Left lung (tissue), 10 donors: Measurements from ENCODE around the gene S100A8. TPM values are rescaled to one million over a fixed set of nuclear protein-coding genes. Genes with fewer than 3 reads are reported as not detected.

Experiments
- ATAC-seq: fragments of 200-7000 bp; cut with Tn5 transposase; one replicate; pipeline ENCODE4 v1.9.1; 2020; ENCODE audit warnings: moderate library complexity
- DNase-seq, 4 donors: peaks; one replicate each; pipeline ENCODE4 v3.0.0-alpha.2; 2013 to 2020
- H3K27ac ChIP-seq, 2 donors: fragments of 200-600 bp; sonication (generic) in 1 of 2; one replicate each; pipeline versions ENCODE4 v1.5.0 to v1.8.0; 2020 to 2021
- H3K27me3 ChIP-seq, 2 donors: fragments of 200-600 bp; sonication (generic) in 1 of 2; one replicate each; pipeline versions ENCODE4 v1.5.0 to v1.8.0; 2020 to 2021
- H3K36me3 ChIP-seq, 2 donors: fragments of 200-600 bp; sonication (generic) in 1 of 2; one replicate each; pipeline versions ENCODE4 v1.5.0 to v1.8.0; 2020 to 2021
- H3K4me1 ChIP-seq, 2 donors: fragments of 200-600 bp; one replicate each; pipeline ENCODE4 v1.8.0; 2021
- H3K4me3 ChIP-seq, 2 donors: fragments of 200-600 bp; sonication (generic) in 1 of 2; one replicate each; pipeline versions ENCODE4 v1.5.0 to v1.8.0; 2020 to 2021; ENCODE audit warnings: mild to moderate bottlenecking in 1 of 2
- H3K9me3 ChIP-seq, 2 donors: fragments of 200-600 bp; sonication (generic) in 1 of 2; one replicate each; pipeline versions ENCODE4 v1.5.0 to v1.8.0; 2020 to 2021
- CTCF ChIP-seq, 2 donors: fragments of 200-600 bp; sonication (generic) in 1 of 2; IDR thresholded peaks; one replicate each; pipeline versions ENCODE4 v1.5.0 to v1.8.0; 2021; ENCODE audit warnings: antibody characterized with exemption in 2 of 2
- intact Hi-C, 2 donors: fragments of 100-400 bp; cut with DNase I; formaldehyde crosslinking; loops; one replicate each; pipeline versions ENCODE4 v1.11.2 to v1.14.2; 2022
- polyA plus RNA-seq, 6 donors: library from polyadenylated mRNA; unstranded; fragments of 120-200 nt; gene quantifications; one replicate each; pipeline ENCODE4 v1.2.1, GENCODE V29; 2013; ENCODE audit not compliant: insufficient read length in 6 of 6
- total RNA-seq, 2 donors: library from RNA; stranded (reverse); fragmentation: NEBNext Ultra II Directional; extraction: Animal tissue kit (Norgen Biotek cat#: 25700); gene quantifications; one replicate each; pipeline ENCODE4 v1.2.1, GENCODE V29; 2021
- donor health status: DM: no; HTN: yes; CAD: no.
- donor health status: DM: no; HTN: no; CAD: no.

S100A8 gene
- total and polyA plus RNA-seq, 8 donors = 10.2 to 1,365 (median 26.2) TPM

DNA sequence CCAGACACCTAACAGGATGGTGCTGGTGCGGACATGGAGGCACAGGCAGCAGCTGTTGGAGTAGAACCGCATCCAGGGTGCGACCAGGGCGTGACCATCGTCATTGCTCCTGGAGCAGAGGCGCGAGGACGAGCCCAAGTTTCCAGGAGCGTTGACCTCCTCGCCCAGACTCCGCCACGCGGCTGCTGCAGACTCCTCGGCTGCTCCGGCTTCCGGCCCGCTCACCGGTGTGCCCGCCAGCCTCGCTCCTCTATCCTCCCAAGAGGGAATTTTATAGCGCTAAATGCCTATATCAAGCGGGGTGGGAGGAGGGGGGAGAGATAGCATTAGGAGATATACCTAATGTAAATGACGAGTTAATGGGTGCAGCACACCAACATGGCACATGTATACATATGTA, 10.2 kb downstream of the S100A8 start:
- H3K9me3 ChIP-seq = peaks cover 0 to 14% of the 10 kb centered on the region in 2 donors
- H3K4me3 ChIP-seq = no peak overlapping the region
- TF ChIP-seq CTCF (IDR thresholded peaks at IDR 0.05) = no peak
- peaks cover 0 to 34% of the 10 kb centered on the region in 2 donors for H3K4me1 ChIP-seq
- ATAC-seq (no peak), DNase-seq (no peak)
- no peak overlapping the region for H3K27ac ChIP-seq
- no peaks in the 10 kb centered on the region for H3K36me3 ChIP-seq
- no peaks in the 10 kb centered on the region for H3K27me3 ChIP-seq
- intact Hi-C loops = no loop called here

- no peaks in the 10 kb centered on the region for H3K36me3 ChIP-seq
- H3K4me1 ChIP-seq = peaks cover 0 to 34% of the 10 kb centered on the region in 2 donors
- ATAC-seq = no peak
- intact Hi-C loops = no loop called here
- no peak overlapping the region for H3K27ac ChIP-seq
- H3K27me3 ChIP-seq = no peaks in the 10 kb centered on the region
- no peak overlapping the region for H3K4me3 ChIP-seq
- H3K9me3 ChIP-seq = peaks cover 0 to 14% of the 10 kb centered on the region in 2 donors
- DNase-seq = no peak
- TF ChIP-seq CTCF (IDR thresholded peaks at IDR 0.05) = no peak
Observed at GRCh38 chr1:153379591-153379990, 11.3 kb downstream of the S100A8 start.

DNA sequence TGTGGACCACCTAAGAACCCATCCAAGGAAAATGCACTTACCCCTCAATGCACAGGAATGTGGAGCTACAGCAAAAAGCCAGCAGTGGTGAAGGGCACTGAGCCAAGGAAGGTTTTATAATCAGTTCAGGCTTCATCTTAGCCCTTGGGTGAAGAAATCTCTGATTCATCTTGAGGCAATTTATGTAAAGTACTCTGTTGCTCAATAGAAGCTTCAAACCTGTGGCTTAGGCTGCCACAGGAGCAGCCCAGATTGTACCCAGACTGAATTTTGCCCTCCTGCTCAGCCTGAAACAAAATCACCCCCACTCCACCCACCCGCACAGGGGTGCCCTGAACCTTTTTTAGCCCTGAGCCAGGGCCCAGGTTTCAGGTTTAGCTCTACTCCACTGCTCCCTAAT, 15.4 kb downstream of the S100A8 start, which contains the start of gene S100A12:
Gene S100A12, minus strand, starts transcription at position 111 of the 400 bp plus-strand sequence. CDS start 1,029 bp downstream, outside the sequence.
- no peaks in the 10 kb centered on the region for H3K9me3 ChIP-seq
- H3K27me3 ChIP-seq = no peaks in the 10 kb centered on the region
- H3K36me3 ChIP-seq = no peaks in the 10 kb centered on the region
- peaks cover 0 to 46% of the 10 kb centered on the region in 2 donors for H3K4me1 ChIP-seq
- H3K4me3 ChIP-seq = peak within 1 kb of the TSS in 1 of 2 donors; percentile 8
- intact Hi-C loops = no loop called here
- no peak for TF ChIP-seq CTCF (IDR thresholded peaks at IDR 0.05)
- ATAC-seq (peak; percentile 91), DNase-seq (no peak)
- peak within 1 kb of the TSS in 1 of 2 donors; percentile 85 for H3K27ac ChIP-seq

DNA sequence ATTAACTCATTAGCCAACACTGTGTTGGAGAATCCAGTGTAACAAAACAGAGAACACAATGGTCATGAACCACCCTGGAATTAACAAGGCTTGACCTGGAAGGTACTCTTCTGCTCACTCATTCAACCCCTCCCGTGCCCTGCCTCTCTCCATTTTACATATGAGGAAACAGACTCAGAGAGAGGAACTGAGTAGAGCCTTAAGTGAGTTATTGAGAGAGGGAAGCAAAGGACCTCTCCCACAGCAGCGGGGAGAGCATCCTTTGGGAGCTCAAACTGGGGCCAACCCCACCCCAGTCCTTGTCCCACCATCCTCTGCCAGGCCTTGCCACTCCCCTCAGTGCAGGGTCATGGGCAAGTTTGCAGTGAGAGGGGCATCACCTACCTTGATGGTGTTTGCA, 16.8 kb downstream of the S100A8 start:
- ATAC-seq = peak; percentile 38
- peak overlapping the region in 1 of 2 donors; percentile 85 for H3K27ac ChIP-seq

DNA sequence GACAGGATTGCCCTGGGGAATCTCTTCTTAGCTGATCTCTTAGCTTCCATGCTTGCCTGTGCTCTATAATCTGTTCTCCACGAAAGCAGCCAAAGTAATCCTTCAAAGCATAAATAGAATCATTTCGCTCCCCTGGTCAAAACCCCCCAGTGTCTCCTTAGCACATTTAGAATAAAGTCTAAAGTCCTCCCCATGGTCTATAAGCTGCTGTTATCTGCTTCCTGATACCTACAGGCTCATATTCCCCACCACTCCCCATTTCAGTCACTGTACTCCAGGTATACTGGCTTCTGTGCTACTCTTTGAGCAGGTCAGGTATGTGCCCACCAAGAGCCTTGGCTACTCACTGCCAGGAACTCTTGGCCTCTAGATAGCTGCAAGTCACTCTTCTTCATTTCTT, 18.3 kb downstream of the S100A8 start:
- Histone ChIP-seq H3K27me3 (no peaks in the 10 kb centered on the region), H3K9me3 (no peaks in the 10 kb centered on the region), H3K4me3 (no peak overlapping the region), H3K27ac (peak overlapping the region in 1 of 2 donors; percentile 85), H3K4me1 (peaks cover 0 to 63% of the 10 kb centered on the region in 2 donors), H3K36me3 (no peaks in the 10 kb centered on the region)
- ATAC-seq (no peak), DNase-seq (no peak)
- TF ChIP-seq CTCF (IDR thresholded peaks at IDR 0.05) = no peak
- intact Hi-C loops = no loop called here

More for the DNA sequence above, 16.8 kb downstream of the S100A8 start:
- H3K27me3 ChIP-seq = no peaks in the 10 kb centered on the region
- H3K4me1 ChIP-seq = peaks cover 0 to 49% of the 10 kb centered on the region in 2 donors
- no peak for TF ChIP-seq CTCF (IDR thresholded peaks at IDR 0.05)
- H3K4me3 ChIP-seq = peak overlapping the region in 1 of 2 donors; percentile 8
- intact Hi-C loops = no loop called here
- DNase-seq = no peak
- H3K9me3 ChIP-seq = no peaks in the 10 kb centered on the region
- no peaks in the 10 kb centered on the region for H3K36me3 ChIP-seq
